Measurements from ENCODE around the gene FZD10. TPM values are rescaled to one million over a fixed set of nuclear protein-coding genes. Genes with fewer than 3 reads are reported as not detected.

The FZD10 gene, protein sequence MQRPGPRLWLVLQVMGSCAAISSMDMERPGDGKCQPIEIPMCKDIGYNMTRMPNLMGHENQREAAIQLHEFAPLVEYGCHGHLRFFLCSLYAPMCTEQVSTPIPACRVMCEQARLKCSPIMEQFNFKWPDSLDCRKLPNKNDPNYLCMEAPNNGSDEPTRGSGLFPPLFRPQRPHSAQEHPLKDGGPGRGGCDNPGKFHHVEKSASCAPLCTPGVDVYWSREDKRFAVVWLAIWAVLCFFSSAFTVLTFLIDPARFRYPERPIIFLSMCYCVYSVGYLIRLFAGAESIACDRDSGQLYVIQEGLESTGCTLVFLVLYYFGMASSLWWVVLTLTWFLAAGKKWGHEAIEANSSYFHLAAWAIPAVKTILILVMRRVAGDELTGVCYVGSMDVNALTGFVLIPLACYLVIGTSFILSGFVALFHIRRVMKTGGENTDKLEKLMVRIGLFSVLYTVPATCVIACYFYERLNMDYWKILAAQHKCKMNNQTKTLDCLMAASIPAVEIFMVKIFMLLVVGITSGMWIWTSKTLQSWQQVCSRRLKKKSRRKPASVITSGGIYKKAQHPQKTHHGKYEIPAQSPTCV
- total RNA-seq = not detected in 2 replicates

DNA sequence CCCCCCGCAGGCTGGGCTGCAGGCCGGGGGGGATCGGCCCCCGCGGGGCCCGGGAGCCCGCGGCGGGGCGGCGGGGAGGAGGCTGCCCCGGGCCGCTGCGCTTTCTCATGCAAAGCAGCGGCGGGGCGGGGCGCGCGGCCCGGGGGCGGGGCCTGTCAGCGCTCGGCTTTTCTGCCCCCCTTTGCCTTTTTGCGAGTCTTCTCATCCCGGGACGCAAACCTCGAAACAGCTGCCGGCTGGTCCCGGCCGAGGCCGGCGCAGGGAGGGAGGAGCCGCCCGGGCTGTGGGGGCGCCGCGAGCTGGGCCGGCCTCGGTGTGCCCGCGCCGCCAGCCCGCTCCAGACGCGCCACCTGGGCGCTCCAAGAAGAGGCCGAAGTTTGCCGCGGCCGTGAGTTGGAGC is at the start of gene FZD10:
TSS of gene FZD10 (plus strand) at position 198 of the 400 bp plus-strand sequence. CDS start 479 bp downstream, outside the sequence.
- H3K4me3 ChIP-seq (ENCODE audit: low read depth, low read length) = no peak within 1 kb of the TSS
- no peak for DNase-seq (ENCODE audit: low read depth)
- TF ChIP-seq, protein P1, sequence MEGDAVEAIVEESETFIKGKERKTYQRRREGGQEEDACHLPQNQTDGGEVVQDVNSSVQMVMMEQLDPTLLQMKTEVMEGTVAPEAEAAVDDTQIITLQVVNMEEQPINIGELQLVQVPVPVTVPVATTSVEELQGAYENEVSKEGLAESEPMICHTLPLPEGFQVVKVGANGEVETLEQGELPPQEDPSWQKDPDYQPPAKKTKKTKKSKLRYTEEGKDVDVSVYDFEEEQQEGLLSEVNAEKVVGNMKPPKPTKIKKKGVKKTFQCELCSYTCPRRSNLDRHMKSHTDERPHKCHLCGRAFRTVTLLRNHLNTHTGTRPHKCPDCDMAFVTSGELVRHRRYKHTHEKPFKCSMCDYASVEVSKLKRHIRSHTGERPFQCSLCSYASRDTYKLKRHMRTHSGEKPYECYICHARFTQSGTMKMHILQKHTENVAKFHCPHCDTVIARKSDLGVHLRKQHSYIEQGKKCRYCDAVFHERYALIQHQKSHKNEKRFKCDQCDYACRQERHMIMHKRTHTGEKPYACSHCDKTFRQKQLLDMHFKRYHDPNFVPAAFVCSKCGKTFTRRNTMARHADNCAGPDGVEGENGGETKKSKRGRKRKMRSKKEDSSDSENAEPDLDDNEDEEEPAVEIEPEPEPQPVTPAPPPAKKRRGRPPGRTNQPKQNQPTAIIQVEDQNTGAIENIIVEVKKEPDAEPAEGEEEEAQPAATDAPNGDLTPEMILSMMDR (IDR thresholded peaks at IDR 0.05; ENCODE audit: insufficient read depth, low read depth, low read length) = no peak

DNA sequence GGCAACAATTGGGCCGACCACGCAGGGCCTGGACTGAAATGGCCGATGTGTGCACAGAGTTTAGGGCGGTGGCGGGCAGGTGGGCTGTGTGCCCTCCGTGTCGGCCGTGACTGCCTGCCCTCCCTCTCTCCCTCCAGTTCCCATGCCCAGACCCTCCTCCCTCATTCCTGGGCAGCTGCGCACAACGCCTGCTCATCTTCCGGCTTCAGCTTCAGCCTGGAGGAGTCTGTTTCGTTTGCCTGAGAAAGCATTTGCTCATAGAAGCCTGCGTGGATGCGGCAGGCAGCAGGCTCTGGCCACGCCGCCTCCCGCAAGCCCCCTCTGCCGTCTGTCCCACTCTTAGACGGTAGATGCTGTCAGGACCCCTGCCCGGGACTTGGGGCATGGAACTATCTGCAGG is 47.3 kb upstream of the FZD10 start:
- no peak for DNase-seq (ENCODE audit: low read depth)
- TF ChIP-seq, protein P1 (IDR thresholded peaks at IDR 0.05; ENCODE audit: insufficient read depth, low read depth, low read length) = no peak
- no peak overlapping the region for H3K4me3 ChIP-seq (ENCODE audit: low read depth, low read length)

DNA sequence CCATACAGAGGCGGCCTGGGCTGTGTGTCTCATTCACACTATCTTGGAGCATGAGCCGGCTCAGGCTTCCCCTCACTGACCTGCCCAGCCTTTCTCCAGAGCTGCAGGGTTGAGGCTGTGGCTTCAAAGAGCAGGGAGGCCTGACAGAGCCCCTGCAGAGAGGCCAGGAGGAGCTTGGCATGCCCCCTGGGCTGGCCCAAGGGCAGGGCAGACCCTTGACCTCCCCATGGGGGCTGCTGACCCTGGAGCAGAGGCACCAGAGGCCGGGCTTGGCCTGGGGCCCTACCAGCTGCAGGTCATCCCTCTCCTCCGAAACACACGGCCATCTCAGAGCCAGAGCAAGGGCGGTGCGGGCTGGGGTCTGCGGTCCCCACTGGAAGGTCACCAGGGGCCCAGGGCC is 46.6 kb upstream of the FZD10 start:
- no peak overlapping the region for H3K4me3 ChIP-seq (ENCODE audit: low read depth, low read length)
- no peak for DNase-seq (ENCODE audit: low read depth)
- TF ChIP-seq, protein P1 (IDR thresholded peaks at IDR 0.05; ENCODE audit: insufficient read depth, low read depth, low read length) = no peak

DNA sequence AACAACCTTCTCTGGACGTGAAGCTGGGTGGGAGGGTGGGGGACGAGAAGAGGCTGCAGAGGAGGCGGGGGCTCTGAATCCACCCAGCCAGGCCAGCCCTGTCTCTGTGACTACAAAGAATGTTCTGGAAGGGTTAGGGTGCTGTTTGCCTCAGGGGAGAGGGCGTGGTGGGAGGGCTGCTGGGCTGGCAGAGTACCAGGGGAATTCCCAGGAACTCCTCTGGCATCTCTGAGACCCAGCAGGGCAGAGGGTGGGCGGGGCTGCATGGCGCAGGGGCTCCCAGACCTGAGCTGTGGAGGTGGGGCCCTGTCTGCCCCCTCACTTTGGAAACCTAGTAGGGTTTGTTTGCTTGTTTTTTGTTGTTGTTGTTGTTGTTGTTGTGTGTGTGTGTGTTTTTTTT is 45.5 kb upstream of the FZD10 start:
- TF ChIP-seq, protein P1 (IDR thresholded peaks at IDR 0.05; ENCODE audit: insufficient read depth, low read depth, low read length) = no peak
- DNase-seq (ENCODE audit: low read depth) = no peak

DNA sequence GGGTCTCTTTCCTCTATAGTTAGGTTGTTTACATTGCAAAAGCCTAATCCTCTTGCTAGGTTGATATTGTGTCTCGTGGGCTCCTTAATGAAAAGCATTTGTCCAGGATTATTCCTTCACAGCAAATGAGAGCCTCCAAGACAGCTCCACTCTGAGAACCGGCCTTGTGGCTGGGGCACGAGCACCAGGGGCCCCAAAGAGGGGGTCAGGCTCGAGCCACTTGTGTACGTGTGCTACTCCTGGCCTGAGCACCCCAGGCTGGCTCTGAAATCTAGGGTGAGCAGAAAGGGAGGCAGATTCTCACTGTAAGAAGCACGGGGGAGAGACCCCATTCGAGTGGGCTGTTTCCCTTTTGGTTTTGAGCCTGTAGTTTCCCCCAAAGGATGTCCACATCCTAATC is 45.0 kb upstream of the FZD10 start:
- H3K4me3 ChIP-seq (ENCODE audit: low read depth, low read length) = no peak overlapping the region
- no peak for DNase-seq (ENCODE audit: low read depth)
- TF ChIP-seq, protein P1 (IDR thresholded peaks at IDR 0.05; ENCODE audit: insufficient read depth, low read depth, low read length) = no peak

More for the DNA sequence above, 45.5 kb upstream of the FZD10 start:
- no peak overlapping the region for H3K4me3 ChIP-seq (ENCODE audit: low read depth, low read length)

DNA sequence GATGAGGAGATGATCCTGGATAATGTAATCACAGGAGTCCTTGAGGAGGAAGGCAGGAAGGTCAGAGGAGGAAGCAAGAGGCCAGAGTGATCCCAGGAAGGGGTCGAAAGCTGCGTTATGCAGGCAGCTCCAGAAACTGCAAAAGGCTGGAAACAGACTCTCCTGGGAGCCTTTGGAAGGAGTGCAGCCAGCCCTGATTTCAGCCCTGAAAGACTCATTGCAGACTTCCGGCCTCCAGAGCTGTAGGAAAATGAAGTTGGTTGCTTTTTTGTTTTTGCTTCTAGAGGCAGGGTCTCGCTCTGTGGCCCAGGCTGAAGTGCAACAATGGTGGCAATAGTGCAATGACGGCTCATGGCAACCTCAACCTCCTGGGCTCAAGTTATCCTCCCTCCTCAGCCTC is 44.6 kb upstream of the FZD10 start:
- TF ChIP-seq, protein P1 (IDR thresholded peaks at IDR 0.05; ENCODE audit: insufficient read depth, low read depth, low read length) = no peak
- H3K4me3 ChIP-seq (ENCODE audit: low read depth, low read length) = no peak overlapping the region
- DNase-seq (ENCODE audit: low read depth) = no peak
